Neural progenitor cell (in vitro differentiated cells): ENCODE results near the gene ING5. TPM values are rescaled to one million over a fixed set of nuclear protein-coding genes. Genes with fewer than 3 reads are reported as not detected.

Source experiments
- DNase-seq: peaks from one replicate; pipeline ENCODE4 v3.0.0-alpha.2; 2016; ENCODE audit warnings: low spot score
- H2AFZ ChIP-seq: fragments of 200-600 bp; sonication (generic); replicated peaks from 2 replicates; pipeline ENCODE4 v1.6.1; 2016; ENCODE audit warnings: antibody characterized with exemption
- H3F3A ChIP-seq: fragments of 200-600 bp; sonication (generic); 2 replicates; pipeline ENCODE4 v1.6.1; 2016; ENCODE audit warnings: antibody characterized with exemption, low read depth
- H3K27ac ChIP-seq: fragments of 200-600 bp; sonication (generic); 2 replicates; pipeline ENCODE4 v1.5.1; 2016; ENCODE audit warnings: mild to moderate bottlenecking
- H3K27me3 ChIP-seq: fragments of 200-600 bp; sonication (generic); 2 replicates; pipeline ENCODE4 v1.6.1; 2016; ENCODE audit warnings: mild to moderate bottlenecking, moderate library complexity
- H3K36me3 ChIP-seq: fragments of 200-600 bp; sonication (generic); 2 replicates; pipeline ENCODE4 v1.5.1; 2016
- H3K4me1 ChIP-seq: fragments of 200-600 bp; sonication (generic); 2 replicates; pipeline ENCODE4 v1.6.1; 2016; ENCODE audit warnings: mixed run types
- H3K4me2 ChIP-seq: fragments of 200-600 bp; sonication (generic); 2 replicates; pipeline ENCODE4 v1.6.1; 2016
- H3K4me3 ChIP-seq: fragments of 200-600 bp; sonication (generic); 2 replicates; pipeline ENCODE4 v1.5.1; 2016
- H3K79me2 ChIP-seq: fragments of 200-600 bp; sonication (generic); 2 replicates; pipeline ENCODE4 v1.6.1; 2016; ENCODE audit warnings: low read depth
- H3K9ac ChIP-seq: fragments of 200-600 bp; sonication (generic); 2 replicates; pipeline ENCODE4 v1.6.1; 2016
- H3K9me3 ChIP-seq: fragments of 200-600 bp; sonication (generic); 2 replicates; pipeline ENCODE4 v1.5.1; 2016; ENCODE audit warnings: low read depth
- H4K20me1 ChIP-seq: fragments of 200-600 bp; sonication (generic); 2 replicates; pipeline ENCODE4 v1.6.1; 2016; ENCODE audit warnings: low read depth
- H3K27ac Mint-ChIP-seq: 3 replicates; pipeline ENCODE4 v1.8.0; 2021; ENCODE audit warnings: mixed read lengths
- H3K27me3 Mint-ChIP-seq: 2 replicates; pipeline ENCODE4 v1.8.0; 2022; ENCODE audit warnings: low read depth, mild to moderate bottlenecking, inconsistent platforms, moderate library complexity, mixed read lengths; ENCODE audit not compliant: insufficient read depth
- H3K36me3 Mint-ChIP-seq: 3 replicates; pipeline ENCODE4 v1.8.0; 2021; ENCODE audit warnings: mixed read lengths
- H3K4me1 Mint-ChIP-seq: 3 replicates; pipeline ENCODE4 v1.8.0; 2021; ENCODE audit warnings: mixed read lengths
- H3K4me3 Mint-ChIP-seq: 3 replicates; pipeline ENCODE4 v1.8.0; 2021; ENCODE audit warnings: mild to moderate bottlenecking, moderate library complexity, mixed read lengths
- H3K9me3 Mint-ChIP-seq: 3 replicates; pipeline ENCODE4 v1.8.0; 2020; ENCODE audit warnings: mixed read lengths
- EZH2 ChIP-seq: fragments of 200-600 bp; sonication (generic); IDR thresholded peaks from 2 replicates; pipeline ENCODE4 v1.6.1; 2017; ENCODE audit warnings: antibody characterized with exemption, mild to moderate bottlenecking, moderate library complexity
- EZH2phosphoT487 ChIP-seq: fragments of 200-600 bp; sonication (generic); IDR thresholded peaks from 2 replicates; pipeline ENCODE4 v1.6.1; 2017; ENCODE audit warnings: antibody characterized with exemption
- total RNA-seq: library from RNA; depleted of rRNA; stranded (reverse); fragments of >200 nt; gene quantifications from 2 replicates; pipeline ENCODE4 v1.2.3, GENCODE V29; 2015; ENCODE audit warnings: low replicate concordance
- TF ChIP-seq, protein P1 (sequence below): fragments of 200-600 bp; sonication (generic); IDR thresholded peaks from 2 replicates; pipeline ENCODE4 v1.5.1; 2017; ENCODE audit warnings: antibody characterized with exemption, mild to moderate bottlenecking

The ING5 gene
- total RNA-seq, 1 donor from 2014 or later, result 38.2 TPM

DNA sequence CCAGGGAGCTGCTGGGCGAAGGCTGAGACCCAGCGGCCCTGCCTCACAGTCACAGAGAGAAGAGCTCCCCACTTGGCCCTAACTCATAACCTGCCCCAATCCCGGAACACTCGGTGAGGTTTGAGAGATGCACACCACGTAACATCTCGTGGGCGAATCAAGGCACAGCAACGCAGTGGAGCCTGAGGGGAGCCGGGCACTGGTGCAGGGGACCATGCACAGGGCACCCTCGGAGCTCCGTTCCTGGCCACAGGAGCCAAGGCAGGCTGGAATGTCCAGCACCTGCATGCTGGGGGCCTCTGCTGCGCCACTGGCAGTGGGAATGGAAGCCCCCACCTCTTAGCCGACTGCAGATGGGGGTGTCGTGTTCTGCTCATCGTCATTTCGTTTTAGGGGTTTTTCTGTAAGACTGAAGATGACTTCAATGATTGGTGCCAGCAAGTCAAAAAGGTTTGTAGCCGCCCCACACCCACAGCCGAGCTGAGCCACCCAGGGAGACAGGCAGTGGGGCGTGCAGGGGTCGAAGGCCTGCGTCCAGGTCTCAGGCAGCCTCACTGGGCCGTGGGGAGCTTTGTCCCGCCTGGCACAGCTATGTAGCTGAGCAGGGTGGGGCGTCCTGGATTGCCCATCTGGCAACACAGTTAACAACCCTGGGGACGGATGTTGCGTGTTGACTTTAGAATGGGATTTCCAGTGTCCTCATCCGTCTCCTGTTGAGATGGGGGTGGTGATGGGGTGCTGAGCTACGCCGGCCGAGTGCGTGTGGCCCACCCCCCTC lies 31.3 kb upstream of the ING5 start:
- TF ChIP-seq EZH2 (no peak), EZH2phosphoT487 (no peak)
- TF ChIP-seq, protein P1, sequence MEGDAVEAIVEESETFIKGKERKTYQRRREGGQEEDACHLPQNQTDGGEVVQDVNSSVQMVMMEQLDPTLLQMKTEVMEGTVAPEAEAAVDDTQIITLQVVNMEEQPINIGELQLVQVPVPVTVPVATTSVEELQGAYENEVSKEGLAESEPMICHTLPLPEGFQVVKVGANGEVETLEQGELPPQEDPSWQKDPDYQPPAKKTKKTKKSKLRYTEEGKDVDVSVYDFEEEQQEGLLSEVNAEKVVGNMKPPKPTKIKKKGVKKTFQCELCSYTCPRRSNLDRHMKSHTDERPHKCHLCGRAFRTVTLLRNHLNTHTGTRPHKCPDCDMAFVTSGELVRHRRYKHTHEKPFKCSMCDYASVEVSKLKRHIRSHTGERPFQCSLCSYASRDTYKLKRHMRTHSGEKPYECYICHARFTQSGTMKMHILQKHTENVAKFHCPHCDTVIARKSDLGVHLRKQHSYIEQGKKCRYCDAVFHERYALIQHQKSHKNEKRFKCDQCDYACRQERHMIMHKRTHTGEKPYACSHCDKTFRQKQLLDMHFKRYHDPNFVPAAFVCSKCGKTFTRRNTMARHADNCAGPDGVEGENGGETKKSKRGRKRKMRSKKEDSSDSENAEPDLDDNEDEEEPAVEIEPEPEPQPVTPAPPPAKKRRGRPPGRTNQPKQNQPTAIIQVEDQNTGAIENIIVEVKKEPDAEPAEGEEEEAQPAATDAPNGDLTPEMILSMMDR, result no peak
- peaks cover 10% of the 10 kb centered on the region for H3K27me3 Mint-ChIP-seq
- no peaks in the 10 kb centered on the region for H3K9me3 Mint-ChIP-seq
- H3K4me1 Mint-ChIP-seq, result peaks cover 16% of the 10 kb centered on the region
- Histone ChIP-seq H3K9ac (no peak overlapping the region), H4K20me1 (peaks cover 13% of the 10 kb centered on the region), H3K9me3 (no peaks in the 10 kb centered on the region), H3K27me3 (no peaks in the 10 kb centered on the region), H2AFZ (no peak overlapping the region), H3K4me1 (peaks cover 7% of the 10 kb centered on the region), H3K4me3 (no peak overlapping the region), H3K4me2 (no peak overlapping the region), H3F3A (peaks cover 13% of the 10 kb centered on the region), H3K36me3 (no peaks in the 10 kb centered on the region), H3K27ac (no peak overlapping the region), H3K79me2 (no peaks in the 10 kb centered on the region)
- H3K4me3 Mint-ChIP-seq, result no peak overlapping the region
- no peak for DNase-seq
- peaks cover 3% of the 10 kb centered on the region for H3K36me3 Mint-ChIP-seq
- H3K27ac Mint-ChIP-seq, result no peak overlapping the region

DNA sequence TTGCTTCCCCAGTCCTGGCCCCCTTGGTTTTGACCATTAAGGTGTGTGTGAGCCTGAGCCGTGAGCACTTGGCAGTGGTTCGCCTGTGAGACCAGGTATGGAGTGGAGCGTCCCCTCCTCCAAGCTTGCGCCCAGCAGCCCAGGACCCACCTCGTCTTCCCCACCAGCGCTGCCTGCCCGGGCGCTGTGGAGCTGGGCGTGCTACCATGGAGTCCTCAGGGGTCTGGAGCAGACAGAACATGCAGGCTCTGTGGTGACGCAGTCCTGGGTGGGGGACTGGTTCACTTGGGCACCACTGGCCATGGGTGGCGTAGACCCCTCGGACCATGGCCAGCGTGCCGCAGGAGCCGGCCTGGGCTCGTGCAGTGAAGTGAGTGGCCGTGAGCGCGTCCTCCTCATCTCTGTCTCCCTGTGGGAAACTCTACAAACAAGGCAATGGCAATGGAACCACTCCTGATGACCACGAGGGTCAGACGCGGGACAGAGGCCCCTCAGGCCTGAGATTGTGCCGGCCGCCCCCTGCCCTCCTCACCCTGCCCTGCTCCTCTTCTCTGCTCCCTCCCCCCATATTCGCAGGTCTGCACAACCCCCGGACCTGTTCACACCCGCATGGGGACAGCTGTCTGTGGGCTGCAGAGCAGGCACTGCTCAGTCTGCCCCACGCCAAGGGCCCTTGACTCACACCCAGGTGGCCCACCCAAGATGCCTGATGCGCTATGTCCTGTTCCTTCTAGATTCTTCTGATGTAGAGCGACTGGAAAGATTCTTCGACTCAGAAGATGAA lies 30.2 kb upstream of the ING5 start:
- H3K9me3 ChIP-seq, result no peaks in the 10 kb centered on the region
- no peak overlapping the region for H3K9ac ChIP-seq
- peaks cover 5% of the 10 kb centered on the region for H3K4me1 Mint-ChIP-seq
- H3K9me3 Mint-ChIP-seq, result no peaks in the 10 kb centered on the region
- TF ChIP-seq EZH2 (no peak), EZH2phosphoT487 (no peak)
- TF ChIP-seq, protein P1, result no peak
- H3K27ac ChIP-seq, result no peak overlapping the region
- peaks cover 15% of the 10 kb centered on the region for H3F3A ChIP-seq
- no peak overlapping the region for H3K4me3 Mint-ChIP-seq
- H2AFZ ChIP-seq, result no peak overlapping the region
- H4K20me1 ChIP-seq, result peaks cover 2% of the 10 kb centered on the region
- H3K27ac Mint-ChIP-seq, result no peak overlapping the region
- no peak overlapping the region for H3K4me2 ChIP-seq
- no peaks in the 10 kb centered on the region for H3K27me3 ChIP-seq
- H3K36me3 Mint-ChIP-seq, result peaks cover 5% of the 10 kb centered on the region
- peaks cover 10% of the 10 kb centered on the region for H3K27me3 Mint-ChIP-seq
- no peaks in the 10 kb centered on the region for H3K36me3 ChIP-seq
- peaks cover 1% of the 10 kb centered on the region for H3K4me1 ChIP-seq
- no peak for DNase-seq
- H3K4me3 ChIP-seq, result no peak overlapping the region
- H3K79me2 ChIP-seq, result no peaks in the 10 kb centered on the region

DNA sequence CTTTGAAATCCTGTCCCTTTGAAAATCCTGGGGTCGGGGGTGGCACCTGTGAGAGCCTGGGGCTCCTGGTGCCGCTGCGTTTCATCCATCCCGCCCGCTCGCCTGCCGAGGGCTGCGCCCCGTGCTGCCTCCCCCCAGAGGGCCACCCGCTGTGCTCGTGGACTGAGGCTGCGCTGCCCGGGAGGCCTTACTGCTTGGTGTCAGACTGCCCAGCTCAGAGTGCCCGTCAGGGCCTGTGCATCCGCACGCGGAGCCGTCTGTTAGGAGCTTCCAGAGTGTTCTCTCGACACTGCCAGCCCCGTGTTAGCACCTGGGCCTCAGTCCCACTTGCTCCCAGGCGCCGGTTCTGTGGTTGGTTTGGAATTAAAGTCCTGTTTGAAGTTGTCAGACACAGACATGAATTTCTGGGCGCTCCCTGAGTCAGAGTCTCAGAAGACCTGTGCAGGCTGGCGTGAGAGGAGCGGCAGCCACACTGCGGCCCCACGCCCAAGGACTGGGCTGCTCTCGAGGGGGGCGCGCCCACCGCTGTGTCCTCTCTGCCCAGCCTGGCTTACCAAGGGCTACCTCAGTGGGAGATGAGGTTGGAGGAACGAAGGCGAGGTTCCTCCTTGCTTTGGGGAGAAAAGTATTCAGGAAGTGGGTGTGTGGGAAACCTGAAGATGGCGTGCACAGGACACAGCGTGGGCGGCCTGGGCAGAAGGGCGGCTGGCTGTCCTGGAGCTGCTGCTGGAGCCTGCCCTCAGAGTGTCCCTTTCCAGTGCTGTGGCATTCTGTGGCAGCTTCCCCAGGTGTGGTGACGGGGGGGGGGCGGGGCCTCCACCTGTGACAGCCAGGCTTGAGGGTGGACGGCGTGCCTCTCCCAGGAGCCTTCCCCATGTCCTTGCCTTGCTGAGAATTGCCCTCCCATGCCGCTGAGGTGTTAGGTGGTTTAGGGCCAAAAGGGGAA lies 29.3 kb upstream of the ING5 start:
- Histone ChIP-seq H3K36me3 (no peaks in the 10 kb centered on the region), H3K27ac (no peak overlapping the region), H3K4me3 (no peak overlapping the region), H3K27me3 (no peaks in the 10 kb centered on the region), H3K79me2 (no peaks in the 10 kb centered on the region), H3K4me1 (no peaks in the 10 kb centered on the region), H3K4me2 (no peak overlapping the region), H2AFZ (no peak overlapping the region), H3K9ac (no peak overlapping the region), H3K9me3 (no peaks in the 10 kb centered on the region), H3F3A (peaks cover 15% of the 10 kb centered on the region), H4K20me1 (no peaks in the 10 kb centered on the region)
- H3K27ac Mint-ChIP-seq, result no peak overlapping the region
- H3K9me3 Mint-ChIP-seq, result no peaks in the 10 kb centered on the region
- peaks cover 10% of the 10 kb centered on the region for H3K27me3 Mint-ChIP-seq
- H3K36me3 Mint-ChIP-seq, result peaks cover 5% of the 10 kb centered on the region
- H3K4me3 Mint-ChIP-seq, result no peak overlapping the region
- peaks cover 3% of the 10 kb centered on the region for H3K4me1 Mint-ChIP-seq
- TF ChIP-seq, protein P1, result no peak
- TF ChIP-seq EZH2 (no peak), EZH2phosphoT487 (no peak)
- DNase-seq, result no peak
